Measurements from ENCODE around the gene MYL6B.

DNA sequence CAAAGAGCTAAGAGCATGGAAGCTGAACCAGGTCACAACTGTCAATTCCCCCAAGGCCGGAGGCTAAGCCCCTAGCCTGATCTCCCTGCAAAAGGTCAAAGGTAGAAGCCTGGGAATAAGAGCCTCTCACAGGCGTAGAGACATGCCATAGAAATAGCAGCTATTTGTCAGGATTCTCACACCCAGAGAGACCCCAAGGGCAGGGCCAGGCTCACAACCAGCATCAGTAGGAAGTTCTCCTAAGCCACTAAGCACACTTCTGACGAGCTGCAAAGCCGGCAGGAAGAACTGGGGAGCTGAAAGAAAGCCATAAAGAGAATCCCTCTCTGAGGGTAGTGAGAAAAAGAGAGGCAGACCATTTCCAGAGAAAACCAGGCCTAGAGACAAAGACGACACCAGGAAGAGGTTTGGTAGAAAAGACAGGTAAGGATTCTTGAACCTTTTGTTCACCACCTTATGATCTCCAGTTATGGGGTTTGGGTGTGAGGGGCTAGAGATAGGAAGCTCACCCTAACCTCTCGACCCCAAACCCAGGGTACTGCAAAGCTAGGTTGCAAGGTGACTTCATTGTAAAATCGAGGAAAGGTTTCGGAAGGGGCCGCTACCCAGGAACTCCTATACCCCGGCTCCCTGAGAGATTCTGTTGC, 35.9 kb downstream of the MYL6B start:
- TF ChIP-seq POLR2A (IDR thresholded peaks at IDR 0.05): no peak
- TF ChIP-seq, protein P1, sequence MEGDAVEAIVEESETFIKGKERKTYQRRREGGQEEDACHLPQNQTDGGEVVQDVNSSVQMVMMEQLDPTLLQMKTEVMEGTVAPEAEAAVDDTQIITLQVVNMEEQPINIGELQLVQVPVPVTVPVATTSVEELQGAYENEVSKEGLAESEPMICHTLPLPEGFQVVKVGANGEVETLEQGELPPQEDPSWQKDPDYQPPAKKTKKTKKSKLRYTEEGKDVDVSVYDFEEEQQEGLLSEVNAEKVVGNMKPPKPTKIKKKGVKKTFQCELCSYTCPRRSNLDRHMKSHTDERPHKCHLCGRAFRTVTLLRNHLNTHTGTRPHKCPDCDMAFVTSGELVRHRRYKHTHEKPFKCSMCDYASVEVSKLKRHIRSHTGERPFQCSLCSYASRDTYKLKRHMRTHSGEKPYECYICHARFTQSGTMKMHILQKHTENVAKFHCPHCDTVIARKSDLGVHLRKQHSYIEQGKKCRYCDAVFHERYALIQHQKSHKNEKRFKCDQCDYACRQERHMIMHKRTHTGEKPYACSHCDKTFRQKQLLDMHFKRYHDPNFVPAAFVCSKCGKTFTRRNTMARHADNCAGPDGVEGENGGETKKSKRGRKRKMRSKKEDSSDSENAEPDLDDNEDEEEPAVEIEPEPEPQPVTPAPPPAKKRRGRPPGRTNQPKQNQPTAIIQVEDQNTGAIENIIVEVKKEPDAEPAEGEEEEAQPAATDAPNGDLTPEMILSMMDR (IDR thresholded peaks at IDR 0.05): no peak

Data from right lobe of liver (tissue), 4 donors.